HG03175 (cell line): ENCODE results near the gene MORC2.

ENCODE experiments used
- ATAC-seq: cut with Tn5 transposase; IDR thresholded peaks from one replicate; pipeline ENCODE4 v1.9.1; 2021; ENCODE audit warnings: mild to moderate bottlenecking, moderate library complexity; ENCODE audit not compliant: unreplicated experiment

The MORC2 gene

GRCh38 chr22:30922151-30922611 lies 46.4 kb downstream of the MORC2 start:
- ATAC-seq: no peak

- ATAC-seq: no peak
These were observed 47.5 kb downstream of the MORC2 start for GRCh38 chr22:30921108-30921507.

GRCh38 chr22:30920407-30920806 lies 48.2 kb downstream of the MORC2 start:
- no peak for ATAC-seq

- ATAC-seq: no peak
These were observed 48.6 kb downstream of the MORC2 start for GRCh38 chr22:30919973-30920372.

GRCh38 chr22:30918761-30919160 lies 49.8 kb downstream of the MORC2 start:
- ATAC-seq: no peak

- ATAC-seq: no peak
These were observed 58.2 kb downstream of the MORC2 start for GRCh38 chr22:30910358-30910757.

- no peak for ATAC-seq
These were observed 59.3 kb downstream of the MORC2 start for GRCh38 chr22:30909306-30909705.

GRCh38 chr22:30908051-30908461 lies 60.5 kb downstream of the MORC2 start:
- ATAC-seq: no peak

- ATAC-seq: no peak
These were observed 61.6 kb downstream of the MORC2 start for GRCh38 chr22:30906946-30907345.

- no peak for ATAC-seq
These were observed 62.2 kb downstream of the MORC2 start for GRCh38 chr22:30906411-30906810.

- ATAC-seq: no peak
These were observed 62.8 kb downstream of the MORC2 start for GRCh38 chr22:30905696-30906341.

GRCh38 chr22:30903876-30904460 lies 64.6 kb downstream of the MORC2 start:
- no peak for ATAC-seq

- ATAC-seq: no peak
These were observed 65.8 kb downstream of the MORC2 start for GRCh38 chr22:30902496-30903357.

- no peak for ATAC-seq
These were observed 74.2 kb downstream of the MORC2 start for GRCh38 chr22:30894371-30894740.

GRCh38 chr22:30893434-30894370 lies 74.9 kb downstream of the MORC2 start:
- no peak for ATAC-seq

GRCh38 chr22:30892731-30893221 lies 75.8 kb downstream of the MORC2 start:
- no peak for ATAC-seq

GRCh38 chr22:30892286-30892685 lies 76.3 kb downstream of the MORC2 start:
- ATAC-seq: no peak

GRCh38 chr22:30891781-30892180 lies 76.8 kb downstream of the MORC2 start:
- ATAC-seq: no peak

- no peak for ATAC-seq
These were observed 77.2 kb downstream of the MORC2 start for GRCh38 chr22:30891443-30891755.

GRCh38 chr22:30890686-30891442 lies 77.7 kb downstream of the MORC2 start:
- no peak for ATAC-seq
